Stomach (tissue), 9 donors: ENCODE data around the gene INSL3. TPM values are rescaled to one million over a fixed set of nuclear protein-coding genes. Genes with fewer than 3 reads are reported as not detected.

ENCODE experiments used
- DNase-seq, 2 donors: peaks; one replicate each; pipeline versions ENCODE4 v3.0.0 to v3.0.0-alpha.2; 2013 to 2019
- H3K27ac ChIP-seq, 5 donors: fragments of 200-600 bp in 4 of 5; sonication (generic) in 4 of 5; one replicate each; pipeline ENCODE4 v1.5.1; 2013 to 2019; ENCODE audit warnings: mild to moderate bottlenecking in 1 of 5, moderate library complexity in 1 of 5
- H3K27me3 ChIP-seq, 3 donors: fragments of 200-600 bp; sonication (generic); one replicate each; pipeline ENCODE4 v1.5.1; 2017 to 2019; ENCODE audit warnings: mixed run types in 1 of 3
- H3K36me3 ChIP-seq, 4 donors: fragments of 200-600 bp; sonication (generic); 1 replicate in 3 of 4; 2 replicates in 1 of 4; pipeline ENCODE4 v1.5.1; 2016 to 2019
- H3K4me1 ChIP-seq, 4 donors: fragments of 200-600 bp; sonication (generic); one replicate each; pipeline ENCODE4 v1.5.1; 2016 to 2019
- H3K4me3 ChIP-seq, 4 donors: fragments of 200-600 bp; sonication (generic) in 3 of 4; one replicate each; pipeline ENCODE4 v1.5.1; 2016 to 2019; ENCODE audit warnings: mild to moderate bottlenecking in 1 of 4
- H3K9me3 ChIP-seq, 4 donors: fragments of 200-600 bp; sonication (generic); one replicate each; pipeline ENCODE4 v1.5.1; 2016 to 2019
- CTCF ChIP-seq, 7 experiments: fragments of 450-650 bp in 4 of 7; fragments of 200-600 bp in 3 of 7; sonication (generic) in 3 of 7; IDR thresholded peaks; one replicate each; pipeline ENCODE4 v1.5.1; 2016 to 2019; ENCODE audit warnings: antibody characterized with exemption in 7 of 7, control low read depth in 2 of 7, mild to moderate bottlenecking in 1 of 7
- EP300 ChIP-seq: sonication (generic); formaldehyde crosslinking; IDR thresholded peaks from one replicate; pipeline ENCODE4 v1.6.1; 2017; ENCODE audit warnings: antibody characterized with exemption
- POLR2A ChIP-seq, 4 donors: fragments of 450-650 bp; IDR thresholded peaks; one replicate each; pipeline ENCODE4 v1.6.1; 2016; ENCODE audit warnings: antibody characterized with exemption in 4 of 4, control low read depth in 2 of 4, mild to moderate bottlenecking in 1 of 4, moderate library complexity in 1 of 4
- POLR2AphosphoS5 ChIP-seq, 3 donors: sonication (generic); formaldehyde crosslinking; IDR thresholded peaks; one replicate each; pipeline ENCODE4 v1.6.1; 2016; ENCODE audit warnings: antibody characterized with exemption in 3 of 3
- WGBS, 5 donors: extraction: QIAGEN DNeasy Blood & Tissue Kit in 3 of 5; methylation state at CpG; one replicate each; pipeline versions ENCODE4 v1.1.5 to v1.1.7; 2013 to 2018; 5-methylcytosine and 5-hydroxymethylcytosine counted together
- intact Hi-C: fragments of 100-400 bp; cut with DNase I; formaldehyde crosslinking; loops from one replicate; pipeline ENCODE4 v1.15.1; 2023; ENCODE audit warnings: low total_unique reads
- polyA plus RNA-seq, 3 donors: library from polyadenylated mRNA; stranded (reverse); fragments of 200-250 nt; gene quantifications; one replicate each; pipeline ENCODE4 v1.2.3, GENCODE V29; 2013
- total RNA-seq, 5 donors: library from RNA; depleted of rRNA; stranded (reverse); fragments of >200 nt; gene quantifications; one replicate each; pipeline versions ENCODE4 v1.1.0 to v1.2.3, GENCODE V29; 2014 to 2016
- donor health status: healthy with polysubstance abuse.
- donor health status: Bipolar disorder and iron deficiency.
- donor health status: healthy.

Gene INSL3
- total and polyA plus RNA-seq, 8 donors: 0.23 TPM; not detected in 7

- no peak overlapping the region for H3K4me3 ChIP-seq
- H3K27me3 ChIP-seq: peaks cover 0 to 81% (median 4%) of the 10 kb centered on the region in 3 donors
- no peaks in the 10 kb centered on the region for H3K9me3 ChIP-seq
- intact Hi-C loops: no loop called here
- WGBS, 5 donors: 81 to 89% (median 87%) methylated on average over 5 to 9 of the region's 9 CpGs
- H3K4me1 ChIP-seq: peaks cover 18 to 46% (median 28%) of the 10 kb centered on the region in 4 donors
- TF ChIP-seq CTCF (IDR thresholded peaks at IDR 0.05): no peak
- TF ChIP-seq EP300: no peak
- no peak for TF ChIP-seq POLR2AphosphoS5 (IDR thresholded peaks at IDR 0.05)
- no peak for TF ChIP-seq POLR2A (IDR thresholded peaks at IDR 0.05)
- H3K27ac ChIP-seq: no peak overlapping the region
- no peak for DNase-seq
- H3K36me3 ChIP-seq: peaks cover 0 to 39% (median 19%) of the 10 kb centered on the region in 4 donors
Observed at GRCh38 chr19:17843292-17843827, 22.0 kb upstream of the INSL3 start.

GRCh38 chr19:17842663-17843291 lies 21.5 kb upstream of the INSL3 start:
- Histone ChIP-seq H3K27me3 (peaks cover 0 to 81% (median 2%) of the 10 kb centered on the region in 3 donors), H3K27ac (peak overlapping the region in 3 of 5 donors; percentile 3 to 35 (median 10)), H3K4me1 (peaks cover 15 to 40% (median 24%) of the 10 kb centered on the region in 4 donors), H3K4me3 (peak overlapping the region; percentile 19 to 46 (median 30)), H3K9me3 (no peaks in the 10 kb centered on the region), H3K36me3 (peaks cover 0 to 45% (median 21%) of the 10 kb centered on the region in 4 donors)
- intact Hi-C loops: no loop called here
- TF ChIP-seq EP300 (no peak), POLR2AphosphoS5 (IDR thresholded peaks at IDR 0.05) (no peak), POLR2A (IDR thresholded peaks at IDR 0.05) (no peak), CTCF (IDR thresholded peaks at IDR 0.05) (no peak)
- no peak for DNase-seq
- WGBS, 5 donors: 62 to 72% (median 67%) methylated on average over 4 to 20 of the region's 20 CpGs

DNA sequence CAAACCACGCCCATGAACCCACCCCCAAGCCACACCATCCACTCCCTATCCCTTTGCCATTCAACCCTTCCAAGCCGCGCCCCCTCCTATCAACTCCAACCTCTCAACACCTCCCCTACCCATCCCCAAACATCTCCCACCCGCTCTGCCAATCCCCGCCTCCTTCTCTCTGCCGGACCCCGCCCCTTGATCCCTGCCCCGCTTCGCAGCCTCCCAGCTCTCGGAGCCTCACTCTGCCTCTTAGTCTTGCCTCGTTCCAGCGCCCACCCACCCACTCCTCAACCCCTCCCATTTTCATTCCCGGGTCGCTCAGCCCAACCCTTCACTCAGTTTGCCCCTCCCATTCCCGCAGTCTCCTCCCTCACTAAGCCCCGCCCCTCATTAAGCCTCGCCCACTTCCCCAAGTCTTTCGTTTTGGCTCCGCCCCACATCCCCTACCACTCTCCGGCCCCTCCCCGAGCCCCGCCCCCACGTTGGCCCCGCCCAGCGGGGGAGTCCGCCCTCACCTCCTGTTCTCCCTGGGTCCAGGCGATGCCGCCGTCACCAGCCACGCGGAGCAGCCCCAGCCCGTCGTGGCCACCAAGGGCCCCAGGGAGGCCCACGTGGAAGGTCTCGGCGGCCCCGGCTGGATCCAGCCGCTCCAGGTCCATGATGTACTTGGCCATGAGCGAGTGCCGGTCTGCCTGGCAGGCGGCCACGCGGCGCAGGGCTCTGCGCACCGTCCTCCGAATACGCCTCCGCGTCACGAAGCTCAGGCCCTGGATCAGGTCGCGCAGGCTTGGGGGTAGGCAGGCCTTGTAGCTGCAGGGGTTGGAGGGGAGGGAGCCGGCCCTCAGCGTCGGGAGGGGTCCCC lies 20.7 kb upstream of the INSL3 start:
- Histone ChIP-seq H3K36me3 (peaks cover 0 to 51% (median 23%) of the 10 kb centered on the region in 4 donors), H3K4me3 (peak overlapping the region; percentile 19 to 46 (median 30)), H3K27me3 (peaks cover 0 to 75% (median 0%) of the 10 kb centered on the region in 3 donors), H3K4me1 (peaks cover 13 to 33% (median 20%) of the 10 kb centered on the region in 4 donors), H3K27ac (peak overlapping the region in 3 of 5 donors; percentile 3 to 35 (median 10)), H3K9me3 (no peaks in the 10 kb centered on the region)
- intact Hi-C loops: no loop called here
- 18 to 31% (median 24%) methylated on average over 36 to 56 of the region's 56 CpGs for WGBS, 5 donors
- TF ChIP-seq POLR2A (IDR thresholded peaks at IDR 0.05) (no peak), EP300 (no peak), POLR2AphosphoS5 (IDR thresholded peaks at IDR 0.05) (peak in 1 of 3 donors; percentile 13), CTCF (IDR thresholded peaks at IDR 0.05) (no peak)
- DNase-seq: peak; percentile 86 to 91

- H3K27me3 ChIP-seq: peaks cover 0 to 69% (median 0%) of the 10 kb centered on the region in 3 donors
- H3K36me3 ChIP-seq: peaks cover 0 to 54% (median 27%) of the 10 kb centered on the region in 4 donors
- peaks cover 13 to 27% (median 20%) of the 10 kb centered on the region in 4 donors for H3K4me1 ChIP-seq
- peak overlapping the region in 1 of 5 donors; percentile 35 for H3K27ac ChIP-seq
- DNase-seq: peak; percentile 44 to 64
- peak overlapping the region; percentile 19 to 46 (median 30) for H3K4me3 ChIP-seq
- 21 to 33% (median 26%) methylated on average over 23 to 30 of the region's 30 CpGs for WGBS, 5 donors
- intact Hi-C loops: no loop called here
- H3K9me3 ChIP-seq: no peaks in the 10 kb centered on the region
- no peak for TF ChIP-seq POLR2AphosphoS5 (IDR thresholded peaks at IDR 0.05)
- TF ChIP-seq POLR2A (IDR thresholded peaks at IDR 0.05): no peak
- TF ChIP-seq EP300: no peak
- TF ChIP-seq CTCF (IDR thresholded peaks at IDR 0.05): no peak
Observed at GRCh38 chr19:17841371-17841809, 20.1 kb upstream of the INSL3 start.
